ENCODE data around the gene CDH11. TPM values are rescaled to one million over a fixed set of nuclear protein-coding genes. Genes with fewer than 3 reads are reported as not detected.

The CDH11 gene
- total RNA-seq, 4 donors from 2014 or later, result 22.4 to 47.8 (median 35.6) TPM

GRCh38 chr16:65021852-65022595 is 99.8 kb downstream of the CDH11 start:
- Histone ChIP-seq H3K27ac (replicated peaks in 1 of 4) (no peak overlapping the region), H3K36me3 (no peaks in the 10 kb centered on the region), H3K4me1 (no peaks in the 10 kb centered on the region), H3K9me3 (no peaks in the 10 kb centered on the region), H3K4me3 (no peak overlapping the region), H3K27me3 (no peaks in the 10 kb centered on the region)
- WGBS, result 88% methylated on average over 2 of the region's 2 CpGs
- DNase-seq (ENCODE audit: extremely low spot score), result no peak
- TF ChIP-seq POLR2AphosphoS5 (IDR thresholded peaks at IDR 0.05) (no peak), POLR2A (IDR thresholded peaks at IDR 0.05; ENCODE audit: low read depth) (no peak), EP300 (IDR thresholded peaks at IDR 0.05) (no peak)
- TF ChIP-seq, protein P1, sequence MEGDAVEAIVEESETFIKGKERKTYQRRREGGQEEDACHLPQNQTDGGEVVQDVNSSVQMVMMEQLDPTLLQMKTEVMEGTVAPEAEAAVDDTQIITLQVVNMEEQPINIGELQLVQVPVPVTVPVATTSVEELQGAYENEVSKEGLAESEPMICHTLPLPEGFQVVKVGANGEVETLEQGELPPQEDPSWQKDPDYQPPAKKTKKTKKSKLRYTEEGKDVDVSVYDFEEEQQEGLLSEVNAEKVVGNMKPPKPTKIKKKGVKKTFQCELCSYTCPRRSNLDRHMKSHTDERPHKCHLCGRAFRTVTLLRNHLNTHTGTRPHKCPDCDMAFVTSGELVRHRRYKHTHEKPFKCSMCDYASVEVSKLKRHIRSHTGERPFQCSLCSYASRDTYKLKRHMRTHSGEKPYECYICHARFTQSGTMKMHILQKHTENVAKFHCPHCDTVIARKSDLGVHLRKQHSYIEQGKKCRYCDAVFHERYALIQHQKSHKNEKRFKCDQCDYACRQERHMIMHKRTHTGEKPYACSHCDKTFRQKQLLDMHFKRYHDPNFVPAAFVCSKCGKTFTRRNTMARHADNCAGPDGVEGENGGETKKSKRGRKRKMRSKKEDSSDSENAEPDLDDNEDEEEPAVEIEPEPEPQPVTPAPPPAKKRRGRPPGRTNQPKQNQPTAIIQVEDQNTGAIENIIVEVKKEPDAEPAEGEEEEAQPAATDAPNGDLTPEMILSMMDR (IDR thresholded peaks at IDR 0.05), result no peak
- intact Hi-C loops (cut with DNase I), result no loop called here

DNA sequence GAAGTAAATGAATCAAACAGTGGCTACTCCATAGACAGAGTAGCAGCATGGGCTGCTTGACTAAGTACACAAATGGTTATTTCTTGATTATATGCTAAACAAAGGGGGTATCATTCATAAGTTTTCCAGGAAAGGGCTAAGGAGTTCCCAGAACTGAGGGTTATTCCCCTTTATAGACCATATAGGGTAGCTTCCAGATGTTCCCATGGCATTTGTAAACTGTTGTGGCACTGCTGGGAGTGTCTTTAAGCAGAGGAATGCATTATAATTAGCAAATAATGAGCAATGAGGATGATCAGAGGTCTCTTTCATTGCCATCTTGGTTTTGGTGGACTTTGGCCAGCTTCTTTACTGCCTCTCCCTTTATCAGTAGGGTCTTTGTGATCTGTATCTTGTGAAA is 105.1 kb downstream of the CDH11 start:
- Histone ChIP-seq H3K4me1 (no peaks in the 10 kb centered on the region), H3K27ac (replicated peaks in 1 of 4) (no peak overlapping the region), H3K4me3 (no peak overlapping the region), H3K36me3 (no peaks in the 10 kb centered on the region), H3K27me3 (no peaks in the 10 kb centered on the region), H3K9me3 (no peaks in the 10 kb centered on the region)
- intact Hi-C loops (cut with DNase I), result no loop called here
- no peak for TF ChIP-seq POLR2A (IDR thresholded peaks at IDR 0.05; ENCODE audit: low read depth)
- TF ChIP-seq EP300 (IDR thresholded peaks at IDR 0.05), result no peak
- no peak for TF ChIP-seq POLR2AphosphoS5 (IDR thresholded peaks at IDR 0.05)
- TF ChIP-seq, protein P1 (IDR thresholded peaks at IDR 0.05), result no peak
- no peak for DNase-seq (ENCODE audit: extremely low spot score)

- TF ChIP-seq EP300 (IDR thresholded peaks at IDR 0.05) (no peak), POLR2A (IDR thresholded peaks at IDR 0.05; ENCODE audit: low read depth) (no peak), POLR2AphosphoS5 (IDR thresholded peaks at IDR 0.05) (no peak)
- TF ChIP-seq, protein P1 (IDR thresholded peaks at IDR 0.05), result no peak
- H3K27ac ChIP-seq (replicated peaks in 1 of 4), result no peak overlapping the region
- intact Hi-C loops (cut with DNase I), result no loop called here
Observed at GRCh38 chr16:65015599-65015998, 106.3 kb downstream of the CDH11 start.

GRCh38 chr16:65012357-65012756 is 109.5 kb downstream of the CDH11 start:
- no peaks in the 10 kb centered on the region for H3K36me3 ChIP-seq
- intact Hi-C loops (cut with DNase I), result no loop called here
- no peak overlapping the region for H3K27ac ChIP-seq (replicated peaks in 1 of 4)

More at GRCh38 chr16:65015599-65015998, 106.3 kb downstream of the CDH11 start:
- Histone ChIP-seq H3K4me1 (no peaks in the 10 kb centered on the region), H3K4me3 (no peak overlapping the region), H3K9me3 (no peaks in the 10 kb centered on the region), H3K27me3 (no peaks in the 10 kb centered on the region), H3K36me3 (no peaks in the 10 kb centered on the region)
- no peak for DNase-seq (ENCODE audit: extremely low spot score)

DNA sequence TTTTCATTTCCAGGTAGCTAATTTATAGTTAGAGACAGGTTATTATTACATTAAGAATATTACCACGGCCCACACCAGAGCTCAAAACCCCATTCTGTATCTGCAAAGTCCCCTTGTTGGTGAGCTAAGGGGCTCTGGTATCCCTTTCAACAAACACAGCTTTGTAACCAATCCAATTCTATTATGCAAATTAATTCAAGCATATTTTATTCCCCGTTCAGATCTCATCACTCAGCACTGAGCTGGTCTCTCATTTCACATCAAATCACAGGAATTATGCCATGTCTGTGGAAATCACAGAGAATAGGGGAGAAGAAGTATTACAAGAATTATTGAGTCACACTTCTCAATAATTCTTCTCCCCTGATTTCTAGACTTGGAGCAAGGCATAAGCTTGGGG is 111.7 kb downstream of the CDH11 start:
- H3K27ac ChIP-seq (replicated peaks in 1 of 4), result no peak overlapping the region
- TF ChIP-seq POLR2A (IDR thresholded peaks at IDR 0.05; ENCODE audit: low read depth), result no peak
- no peak for TF ChIP-seq POLR2AphosphoS5 (IDR thresholded peaks at IDR 0.05)
- WGBS, result 63% methylated on average over 2 of the region's 2 CpGs
- H3K4me1 ChIP-seq, result no peaks in the 10 kb centered on the region
- H3K27me3 ChIP-seq, result no peaks in the 10 kb centered on the region
- no peak for DNase-seq (ENCODE audit: extremely low spot score)
- H3K36me3 ChIP-seq, result no peaks in the 10 kb centered on the region
- intact Hi-C loops (cut with DNase I), result no loop called here
- H3K4me3 ChIP-seq, result no peak overlapping the region
- no peaks in the 10 kb centered on the region for H3K9me3 ChIP-seq

More at GRCh38 chr16:65012357-65012756, 109.5 kb downstream of the CDH11 start:
- no peak overlapping the region for H3K4me3 ChIP-seq
- TF ChIP-seq EP300 (IDR thresholded peaks at IDR 0.05) (no peak), POLR2A (IDR thresholded peaks at IDR 0.05; ENCODE audit: low read depth) (no peak), POLR2AphosphoS5 (IDR thresholded peaks at IDR 0.05) (no peak)
- H3K27me3 ChIP-seq, result no peaks in the 10 kb centered on the region
- no peak for DNase-seq (ENCODE audit: extremely low spot score)
- no peaks in the 10 kb centered on the region for H3K9me3 ChIP-seq
- H3K4me1 ChIP-seq, result no peaks in the 10 kb centered on the region
- 79% methylated on average over 1 of the region's 1 CpG for WGBS
